Panc1 (cell line): ENCODE data around the gene TMEM233. TPM values are rescaled to one million over a fixed set of nuclear protein-coding genes. Genes with fewer than 3 reads are reported as not detected.

Source experiments
- ATAC-seq: fragments of 200-7000 bp; cut with Tn5 transposase; 2 replicates; pipeline ENCODE4 v1.9.1; 2020; ENCODE audit warnings: mild to moderate bottlenecking, moderate library complexity
- BruUV-seq: library from RNA; stranded (reverse); fragments of 400-500 nt; replicated peaks from 2 replicates; lab custom pipeline; 2021; lab: Mats Ljungman, UMichigan
- CTCF ChIA-PET: fragments of 300-600 bp; sonication (Branson Sonifier 250); formaldehyde crosslinking; loops from one replicate; lab custom pipeline; 2022; ENCODE audit warnings: antibody characterized with exemption; lab: Charles Lee
- POLR2A ChIA-PET: fragments of 300-600 bp; sonication (Branson Sonifier 250); formaldehyde crosslinking; loops from one replicate; lab custom pipeline; 2022; ENCODE audit warnings: antibody characterized with exemption; lab: Charles Lee
- DNase-seq: peaks from one replicate; pipeline ENCODE4 v3.0.0-alpha.2; 2010; ENCODE audit warnings: low read depth, low spot score
- H3K27ac ChIP-seq: 2 replicates; pipeline ENCODE4 v1.5.1; 2011; ENCODE audit warnings: mild to moderate bottlenecking, low read length, inconsistent platforms
- H3K27me3 ChIP-seq: fragments of 200-500 bp; sonication (Bioruptor generic); 2 replicates; pipeline ENCODE4 v1.6.0; 2014; ENCODE audit warnings: low read length, inconsistent platforms; ENCODE audit not compliant: control insufficient read depth, insufficient read depth
- H3K36me3 ChIP-seq: fragments of 200-500 bp; sonication (Bioruptor generic); 2 replicates; pipeline ENCODE4 v1.5.1; 2014; ENCODE audit warnings: inconsistent platforms, mild to moderate bottlenecking, low read length, moderate library complexity; ENCODE audit not compliant: control insufficient read depth, insufficient read depth
- H3K4me1 ChIP-seq: 2 replicates; pipeline ENCODE4 v1.5.1; 2011; ENCODE audit warnings: inconsistent platforms, mild to moderate bottlenecking, low read length, moderate library complexity; ENCODE audit not compliant: control insufficient read depth, insufficient read depth
- H3K4me3 ChIP-seq, 2 experiments: 2 replicates each; pipeline ENCODE4 v1.5.1; 2011 to 2012; ENCODE audit warnings: low read depth in 2 of 2, low read length in 2 of 2, mild to moderate bottlenecking in 2 of 2, inconsistent platforms in 1 of 2, moderate library complexity in 1 of 2
- H3K9me3 ChIP-seq: fragments of 200-500 bp; sonication (Bioruptor generic); 2 replicates; pipeline ENCODE4 v1.5.1; 2014; ENCODE audit warnings: low read depth, mild to moderate bottlenecking, inconsistent platforms, low read length, moderate library complexity; ENCODE audit not compliant: control insufficient read depth, insufficient read depth
- POLR2AphosphoS5 ChIP-seq: IDR thresholded peaks from 2 replicates; pipeline ENCODE4 v1.6.1; 2012; ENCODE audit warnings: mild to moderate bottlenecking, low read depth, low read length, moderate library complexity
- REST ChIP-seq, 2 experiments: IDR thresholded peaks; 2 replicates each; pipeline ENCODE4 v1.6.1; 2011 to 2012; ENCODE audit warnings: low read depth in 2 of 2, control low read depth in 1 of 2, low read length in 1 of 2, mild to moderate bottlenecking in 1 of 2, moderate library complexity in 1 of 2; ENCODE audit not compliant: insufficient read depth in 1 of 2
- SIN3A ChIP-seq: IDR thresholded peaks from 2 replicates; pipeline ENCODE4 v1.6.1; 2012; ENCODE audit warnings: low read depth, mild to moderate bottlenecking, low read length, moderate library complexity, borderline replicate concordance; ENCODE audit not compliant: insufficient read depth
- TCF7L2 ChIP-seq: IDR thresholded peaks from 2 replicates; pipeline ENCODE4 v1.6.1; 2011; ENCODE audit warnings: mild to moderate bottlenecking, low read depth, low read length, inconsistent platforms
- in situ Hi-C: cut with HindIII; loops from 2 replicates; pipeline ENCODE4 v1.10.0; 2016; ENCODE audit warnings: low sequenced_read_pairs, low pct_unique_long_range_greater_than_20kb
- intact Hi-C: fragments of 100-400 bp; cut with micrococcal nuclease; formaldehyde crosslinking; loops from one replicate; pipeline ENCODE4 v1.10.0; 2022; ENCODE audit not compliant: unreplicated experiment
- total RNA-seq: library from RNA; stranded (reverse); gene quantifications from one replicate; pipeline ENCODE4 v1.2.1, GENCODE V29; 2021; ENCODE audit not compliant: unreplicated experiment
- TF ChIP-seq, protein P1 (sequence below): fragments of 450-650 bp; IDR thresholded peaks from 2 replicates; pipeline ENCODE4 v1.5.1; 2017; ENCODE audit warnings: mild to moderate bottlenecking

Gene TMEM233
- total RNA-seq, 1 experiment from 2014 or later, result not detected

DNA sequence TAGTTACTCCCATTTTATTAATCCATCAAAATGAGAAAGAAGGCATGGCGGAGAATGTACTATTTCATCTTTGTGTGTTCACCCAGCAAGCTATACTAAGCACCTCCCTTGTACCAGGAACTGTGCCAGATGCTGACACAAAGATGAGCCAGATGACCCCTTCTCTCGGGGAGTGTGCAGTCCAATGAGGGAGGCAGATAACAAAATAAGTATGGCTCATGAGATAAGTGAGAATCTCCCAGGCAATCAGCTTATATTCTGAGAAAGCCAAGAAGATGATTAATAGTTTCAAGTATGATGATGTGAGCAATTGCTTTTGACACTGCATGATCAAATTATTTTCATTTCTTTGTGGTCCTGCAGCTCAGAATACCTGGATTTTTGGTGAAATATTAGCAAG is 1.3 kb upstream of the TMEM233 start:
- H3K36me3 ChIP-seq, result no peaks in the 10 kb centered on the region
- no peak for DNase-seq
- CTCF ChIA-PET, result no interaction called here
- in situ Hi-C loops (no loop called here), intact Hi-C loops (no loop called here)
- peaks cover 45% of the 10 kb centered on the region for H3K27me3 ChIP-seq
- no peak overlapping the region for H3K4me3 ChIP-seq
- H3K9me3 ChIP-seq, result no peaks in the 10 kb centered on the region
- no TSS peak for BruUV-seq
- H3K4me1 ChIP-seq, result peaks cover 8% of the 10 kb centered on the region; the same call in 1 of the 2 replicates
- POLR2A ChIA-PET, result no interaction called here
- TF ChIP-seq REST (IDR thresholded peaks at IDR 0.05; ENCODE audit: insufficient read depth in 1 of 2, low read depth in 2 of 2, low read length in 1 of 2) (no peak), SIN3A (no peak), POLR2AphosphoS5 (no peak), TCF7L2 (no peak)
- TF ChIP-seq, protein P1, sequence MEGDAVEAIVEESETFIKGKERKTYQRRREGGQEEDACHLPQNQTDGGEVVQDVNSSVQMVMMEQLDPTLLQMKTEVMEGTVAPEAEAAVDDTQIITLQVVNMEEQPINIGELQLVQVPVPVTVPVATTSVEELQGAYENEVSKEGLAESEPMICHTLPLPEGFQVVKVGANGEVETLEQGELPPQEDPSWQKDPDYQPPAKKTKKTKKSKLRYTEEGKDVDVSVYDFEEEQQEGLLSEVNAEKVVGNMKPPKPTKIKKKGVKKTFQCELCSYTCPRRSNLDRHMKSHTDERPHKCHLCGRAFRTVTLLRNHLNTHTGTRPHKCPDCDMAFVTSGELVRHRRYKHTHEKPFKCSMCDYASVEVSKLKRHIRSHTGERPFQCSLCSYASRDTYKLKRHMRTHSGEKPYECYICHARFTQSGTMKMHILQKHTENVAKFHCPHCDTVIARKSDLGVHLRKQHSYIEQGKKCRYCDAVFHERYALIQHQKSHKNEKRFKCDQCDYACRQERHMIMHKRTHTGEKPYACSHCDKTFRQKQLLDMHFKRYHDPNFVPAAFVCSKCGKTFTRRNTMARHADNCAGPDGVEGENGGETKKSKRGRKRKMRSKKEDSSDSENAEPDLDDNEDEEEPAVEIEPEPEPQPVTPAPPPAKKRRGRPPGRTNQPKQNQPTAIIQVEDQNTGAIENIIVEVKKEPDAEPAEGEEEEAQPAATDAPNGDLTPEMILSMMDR, result no peak
- ATAC-seq, result no peak
- no peak overlapping the region for H3K27ac ChIP-seq

DNA sequence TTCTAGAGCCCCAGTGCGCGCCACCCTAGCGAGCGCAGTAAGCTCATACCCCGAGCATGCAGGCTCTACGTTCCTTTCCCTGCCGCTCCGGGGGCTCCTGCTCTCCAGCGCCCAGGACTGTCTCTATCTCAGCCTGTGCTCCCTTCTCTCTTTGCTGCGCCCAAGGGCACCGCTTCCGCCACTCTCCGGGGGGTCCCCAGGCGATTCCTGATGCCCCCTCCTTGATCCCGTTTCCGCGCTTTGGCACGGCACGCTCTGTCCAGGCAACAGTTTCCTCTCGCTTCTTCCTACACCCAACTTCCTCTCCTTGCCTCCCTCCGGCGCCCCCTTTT is 791 bp downstream of the TMEM233 start:
- intact Hi-C loops, result no loop called here
- Histone ChIP-seq H3K4me1 (peaks cover 8% of the 10 kb centered on the region; the same call in 1 of the 2 replicates), H3K9me3 (no peaks in the 10 kb centered on the region), H3K4me3 (peak overlapping the region; percentile 38 to 59), H3K27ac (no peak overlapping the region), H3K27me3 (peaks cover 53% of the 10 kb centered on the region), H3K36me3 (no peaks in the 10 kb centered on the region)
- in situ Hi-C loops, result no loop called here
- ATAC-seq (peak; percentile 64), DNase-seq (no peak)
- ChIA-PET CTCF (interaction anchor here (0.7 kb wide), 1 partner anchor 56 kb away, joined by 3 read pairs; no protein-coding TSS in a partner anchor), POLR2A (no interaction called here)
- BruUV-seq, result no TSS peak
- TF ChIP-seq REST (IDR thresholded peaks at IDR 0.05; ENCODE audit: insufficient read depth in 1 of 2, low read depth in 2 of 2, low read length in 1 of 2), result no peak
- no peak for TF ChIP-seq TCF7L2
- no peak for TF ChIP-seq SIN3A
- TF ChIP-seq POLR2AphosphoS5, result no peak
- TF ChIP-seq, protein P1, result no peak
